ENCODE results near the gene PTCSC3. TPM values are rescaled to one million over a fixed set of nuclear protein-coding genes. Genes with fewer than 3 reads are reported as not detected.

PTCSC3 gene
- polyA plus RNA-seq, 4 donors: not detected

DNA sequence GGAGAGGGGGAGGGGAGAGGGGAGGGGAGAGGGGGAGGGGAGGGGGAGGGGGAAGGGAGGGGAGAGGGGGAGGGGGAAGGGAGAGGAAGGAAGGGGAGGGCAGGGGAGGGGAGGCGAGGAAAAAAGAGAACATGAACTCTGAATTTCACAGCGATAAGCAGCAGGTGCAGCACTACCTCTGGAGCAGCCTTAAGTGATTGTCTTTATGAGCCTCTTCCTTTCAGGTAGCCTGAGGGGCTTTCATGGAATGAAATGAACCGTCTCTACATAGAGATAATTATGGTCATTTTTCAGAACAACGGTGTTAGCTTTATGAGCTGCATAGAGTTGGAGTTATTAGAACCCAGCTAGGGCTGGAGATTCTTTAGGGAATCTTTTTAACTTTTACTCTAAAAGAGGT is 18.1 kb upstream of the PTCSC3 start:
- no peaks in the 10 kb centered on the region for H3K27me3 ChIP-seq (ENCODE audit: control insufficient read depth in 3 of 3, insufficient read depth in 3 of 3, low read length in 3 of 3)
- 80 to 86% (median 83%) methylated on average over 4 of the region's 4 CpGs for WGBS, 3 donors
- DNase-seq (no peak), FAIRE-seq (no peak)
- H3K27ac ChIP-seq (ENCODE audit: low read depth in 1 of 3, low read length in 2 of 3): no peak overlapping the region
- H3K9me3 ChIP-seq (ENCODE audit: control insufficient read depth in 2 of 2, insufficient read depth in 1 of 2, low read depth in 1 of 2, low read length in 1 of 2): no peaks in the 10 kb centered on the region
- H3K36me3 ChIP-seq (ENCODE audit: control insufficient read depth in 3 of 3, insufficient read depth in 2 of 3, low read depth in 1 of 3, low read length in 3 of 3): no peaks in the 10 kb centered on the region
- H3K4me1 ChIP-seq (ENCODE audit: control insufficient read depth in 3 of 3, insufficient read depth in 2 of 3, low read depth in 1 of 3, low read length in 2 of 3): no peaks in the 10 kb centered on the region
- H3K4me3 ChIP-seq (ENCODE audit: low read depth in 1 of 3, low read length in 3 of 3): no peak overlapping the region

DNA sequence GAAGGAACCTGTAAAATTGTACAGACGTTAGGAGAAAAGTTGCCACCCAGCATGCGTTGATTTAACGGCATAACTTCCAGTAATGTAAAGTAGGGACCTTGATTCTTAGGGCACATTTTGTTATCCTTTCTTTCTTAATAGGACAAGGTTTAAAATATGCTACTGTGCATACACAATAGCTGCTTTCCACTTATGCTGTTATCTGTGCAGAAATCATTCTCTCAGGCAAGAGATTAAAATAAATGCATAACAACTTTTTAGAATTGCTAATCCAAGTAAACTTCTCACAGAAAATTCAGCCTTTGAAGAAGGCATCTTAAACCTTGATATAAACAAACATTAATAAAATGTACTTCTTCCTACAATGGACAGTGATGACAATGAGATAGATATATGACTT is 16.0 kb upstream of the PTCSC3 start:
- no peaks in the 10 kb centered on the region for H3K4me1 ChIP-seq (ENCODE audit: control insufficient read depth in 3 of 3, insufficient read depth in 2 of 3, low read depth in 1 of 3, low read length in 2 of 3)
- H3K27ac ChIP-seq (ENCODE audit: low read depth in 1 of 3, low read length in 2 of 3): no peak overlapping the region
- no peak overlapping the region for H3K4me3 ChIP-seq (ENCODE audit: low read depth in 1 of 3, low read length in 3 of 3)
- no peaks in the 10 kb centered on the region for H3K27me3 ChIP-seq (ENCODE audit: control insufficient read depth in 3 of 3, insufficient read depth in 3 of 3, low read length in 3 of 3)
- no peaks in the 10 kb centered on the region for H3K36me3 ChIP-seq (ENCODE audit: control insufficient read depth in 3 of 3, insufficient read depth in 2 of 3, low read depth in 1 of 3, low read length in 3 of 3)
- H3K9me3 ChIP-seq (ENCODE audit: control insufficient read depth in 2 of 2, insufficient read depth in 1 of 2, low read depth in 1 of 2, low read length in 1 of 2): no peaks in the 10 kb centered on the region
- DNase-seq (no peak), FAIRE-seq (no peak)
- 87 to 92% (median 88%) methylated on average over 3 of the region's 3 CpGs for WGBS, 3 donors

DNA sequence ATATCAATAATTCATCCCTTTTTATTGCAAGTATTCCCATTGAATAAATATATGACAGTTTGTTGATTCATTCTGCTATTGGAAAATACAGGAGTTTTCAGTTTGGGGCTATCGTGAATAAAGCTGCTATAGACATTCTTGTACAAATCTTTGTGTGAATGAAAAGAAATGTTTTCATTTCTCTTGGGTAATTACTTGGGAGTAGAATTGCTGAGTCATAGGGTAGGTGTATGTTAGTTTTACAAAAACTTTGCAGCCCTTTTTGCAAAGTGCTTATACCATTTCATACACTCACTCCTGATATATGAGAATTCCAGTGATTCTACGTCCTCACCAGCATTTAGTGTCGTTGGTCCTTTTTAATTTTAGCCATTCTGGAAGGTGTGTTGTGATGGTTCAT is 6.9 kb upstream of the PTCSC3 start:
- Histone ChIP-seq H3K36me3 (ENCODE audit: control insufficient read depth in 3 of 3, insufficient read depth in 2 of 3, low read depth in 1 of 3, low read length in 3 of 3) (no peaks in the 10 kb centered on the region), H3K9me3 (ENCODE audit: control insufficient read depth in 2 of 2, insufficient read depth in 1 of 2, low read depth in 1 of 2, low read length in 1 of 2) (no peaks in the 10 kb centered on the region), H3K27ac (ENCODE audit: low read depth in 1 of 3, low read length in 2 of 3) (no peak overlapping the region), H3K4me3 (ENCODE audit: low read depth in 1 of 3, low read length in 3 of 3) (no peak overlapping the region), H3K27me3 (ENCODE audit: control insufficient read depth in 3 of 3, insufficient read depth in 3 of 3, low read length in 3 of 3) (no peaks in the 10 kb centered on the region), H3K4me1 (ENCODE audit: control insufficient read depth in 3 of 3, insufficient read depth in 2 of 3, low read depth in 1 of 3, low read length in 2 of 3) (no peaks in the 10 kb centered on the region)
- FAIRE-seq: no peak
- WGBS, 3 donors: 79 to 90% (median 87%) methylated on average over 3 of the region's 3 CpGs
- DNase-seq: no peak

DNA sequence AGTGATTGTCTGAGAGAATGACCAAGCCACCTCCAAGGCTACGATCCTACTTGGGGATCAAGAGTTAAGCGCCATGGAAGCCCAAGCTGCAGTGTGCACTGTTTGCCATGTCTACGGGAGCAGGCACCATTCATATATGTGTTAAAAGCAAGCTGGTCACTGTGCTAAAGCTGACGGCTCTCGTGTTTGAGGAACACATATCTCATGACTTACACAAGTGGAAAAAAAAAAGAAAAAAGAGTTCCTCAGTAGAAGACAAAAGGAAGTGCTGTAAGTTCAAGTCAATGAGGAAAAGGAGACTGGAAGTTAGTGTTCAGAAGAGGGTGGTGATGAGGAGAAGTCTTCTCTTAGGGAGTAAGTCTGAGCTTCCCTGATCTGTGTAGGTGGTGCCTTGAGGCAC is 4.9 kb upstream of the PTCSC3 start:
- H3K36me3 ChIP-seq (ENCODE audit: control insufficient read depth in 3 of 3, insufficient read depth in 2 of 3, low read depth in 1 of 3, low read length in 3 of 3): no peaks in the 10 kb centered on the region
- no peak overlapping the region for H3K27ac ChIP-seq (ENCODE audit: low read depth in 1 of 3, low read length in 2 of 3)
- 71 to 81% (median 77%) methylated on average over 5 of the region's 5 CpGs for WGBS, 3 donors
- H3K27me3 ChIP-seq (ENCODE audit: control insufficient read depth in 3 of 3, insufficient read depth in 3 of 3, low read length in 3 of 3): no peaks in the 10 kb centered on the region
- H3K9me3 ChIP-seq (ENCODE audit: control insufficient read depth in 2 of 2, insufficient read depth in 1 of 2, low read depth in 1 of 2, low read length in 1 of 2): no peaks in the 10 kb centered on the region
- no peak overlapping the region for H3K4me3 ChIP-seq (ENCODE audit: low read depth in 1 of 3, low read length in 3 of 3)
- H3K4me1 ChIP-seq (ENCODE audit: control insufficient read depth in 3 of 3, insufficient read depth in 2 of 3, low read depth in 1 of 3, low read length in 2 of 3): no peaks in the 10 kb centered on the region
- FAIRE-seq (no peak), DNase-seq (no peak)

DNA sequence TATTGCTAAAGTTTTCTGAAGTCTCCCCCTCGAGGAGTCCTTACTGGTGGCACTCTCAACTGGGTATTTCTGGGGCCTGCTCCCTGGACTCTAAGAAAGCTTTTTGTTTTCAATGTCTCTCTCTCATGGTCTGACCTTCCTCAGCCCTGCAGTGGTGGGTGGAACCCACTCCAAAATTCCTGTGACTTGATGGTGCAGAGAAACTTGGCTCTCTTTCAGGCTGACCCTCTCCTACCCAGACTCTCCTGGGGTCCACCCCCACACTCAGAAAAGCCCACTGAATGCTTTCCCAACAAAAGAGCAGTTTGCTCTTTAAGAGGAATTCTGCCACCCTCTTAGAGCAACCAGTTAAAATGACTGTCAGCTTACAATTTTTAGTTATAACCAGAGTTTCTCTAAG is 967 bp upstream of the PTCSC3 start:
- no peak overlapping the region for H3K27ac ChIP-seq (ENCODE audit: low read depth in 1 of 3, low read length in 2 of 3)
- FAIRE-seq: no peak
- H3K4me1 ChIP-seq (ENCODE audit: control insufficient read depth in 3 of 3, insufficient read depth in 2 of 3, low read depth in 1 of 3, low read length in 2 of 3): no peaks in the 10 kb centered on the region
- 50 to 67% (median 65%) methylated on average over 1 of the region's 1 CpG for WGBS, 3 donors
- H3K27me3 ChIP-seq (ENCODE audit: control insufficient read depth in 3 of 3, insufficient read depth in 3 of 3, low read length in 3 of 3): no peaks in the 10 kb centered on the region
- H3K4me3 ChIP-seq (ENCODE audit: low read depth in 1 of 3, low read length in 3 of 3): no peak overlapping the region
- no peaks in the 10 kb centered on the region for H3K36me3 ChIP-seq (ENCODE audit: control insufficient read depth in 3 of 3, insufficient read depth in 2 of 3, low read depth in 1 of 3, low read length in 3 of 3)
- no peak for DNase-seq
- H3K9me3 ChIP-seq (ENCODE audit: control insufficient read depth in 2 of 2, insufficient read depth in 1 of 2, low read depth in 1 of 2, low read length in 1 of 2): no peaks in the 10 kb centered on the region

DNA sequence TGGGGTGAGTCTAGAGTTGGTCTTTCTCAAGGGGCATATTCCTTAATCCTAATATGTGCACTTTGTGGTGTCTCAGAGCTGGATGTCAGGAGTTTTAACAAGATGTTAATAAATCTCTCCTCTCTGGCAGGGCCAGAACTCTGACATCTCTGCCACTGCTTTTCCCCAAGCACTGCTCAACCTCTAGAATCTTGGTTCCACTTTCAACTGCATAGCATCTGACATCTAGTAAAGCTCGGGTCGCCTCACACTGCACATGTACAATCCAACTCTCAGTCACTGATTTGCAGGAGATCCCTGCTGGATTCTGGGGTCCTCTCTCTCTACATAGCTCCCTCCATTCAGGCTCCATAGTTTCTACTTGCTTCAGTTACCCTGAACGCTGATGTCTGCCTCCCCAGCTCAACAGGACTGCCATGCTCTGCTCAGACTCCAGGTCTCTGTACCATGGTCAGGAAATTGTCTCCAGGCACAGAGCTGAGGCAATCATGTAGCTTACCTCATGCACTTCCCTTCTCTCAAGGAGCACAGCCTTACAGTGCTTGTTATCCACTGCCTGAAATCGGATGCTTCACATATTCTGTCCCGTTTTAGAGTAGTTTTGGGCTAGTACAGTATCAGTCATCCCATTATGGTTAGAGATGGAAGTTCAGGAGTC is 1.6 kb downstream of the PTCSC3 start:
- H3K4me3 ChIP-seq (ENCODE audit: low read depth in 1 of 3, low read length in 3 of 3): no peak overlapping the region
- no peak for FAIRE-seq
- no peak overlapping the region for H3K27ac ChIP-seq (ENCODE audit: low read depth in 1 of 3, low read length in 2 of 3)
- no peak for DNase-seq
- no peaks in the 10 kb centered on the region for H3K4me1 ChIP-seq (ENCODE audit: control insufficient read depth in 3 of 3, insufficient read depth in 2 of 3, low read depth in 1 of 3, low read length in 2 of 3)
- H3K9me3 ChIP-seq (ENCODE audit: control insufficient read depth in 2 of 2, insufficient read depth in 1 of 2, low read depth in 1 of 2, low read length in 1 of 2): no peaks in the 10 kb centered on the region
- WGBS, 3 donors: 84 to 85% (median 85%) methylated on average over 5 of the region's 5 CpGs
- no peaks in the 10 kb centered on the region for H3K36me3 ChIP-seq (ENCODE audit: control insufficient read depth in 3 of 3, insufficient read depth in 2 of 3, low read depth in 1 of 3, low read length in 3 of 3)
- no peaks in the 10 kb centered on the region for H3K27me3 ChIP-seq (ENCODE audit: control insufficient read depth in 3 of 3, insufficient read depth in 3 of 3, low read length in 3 of 3)

DNA sequence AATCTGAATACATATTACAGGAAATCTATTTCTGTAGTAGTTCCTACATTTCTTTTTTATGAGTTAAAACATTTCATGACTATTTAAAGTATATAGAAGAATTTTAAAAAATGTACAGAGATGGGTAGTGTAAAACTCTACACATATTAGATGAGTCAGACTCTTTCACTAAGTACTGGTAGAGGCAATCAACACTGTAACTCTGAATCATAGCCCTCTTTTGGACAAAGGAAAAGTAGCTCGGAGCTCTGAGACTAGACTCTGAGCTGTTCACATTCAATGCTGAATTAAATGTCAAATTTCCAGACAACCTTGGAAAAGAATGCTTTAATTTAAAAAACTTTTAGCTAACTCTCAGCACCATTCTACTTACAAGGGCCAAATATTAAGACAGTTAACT is 3.4 kb downstream of the PTCSC3 start:
- DNase-seq (no peak), FAIRE-seq (no peak)
- 37 to 58% (median 50%) methylated on average over 1 of the region's 1 CpG for WGBS, 3 donors

DNA sequence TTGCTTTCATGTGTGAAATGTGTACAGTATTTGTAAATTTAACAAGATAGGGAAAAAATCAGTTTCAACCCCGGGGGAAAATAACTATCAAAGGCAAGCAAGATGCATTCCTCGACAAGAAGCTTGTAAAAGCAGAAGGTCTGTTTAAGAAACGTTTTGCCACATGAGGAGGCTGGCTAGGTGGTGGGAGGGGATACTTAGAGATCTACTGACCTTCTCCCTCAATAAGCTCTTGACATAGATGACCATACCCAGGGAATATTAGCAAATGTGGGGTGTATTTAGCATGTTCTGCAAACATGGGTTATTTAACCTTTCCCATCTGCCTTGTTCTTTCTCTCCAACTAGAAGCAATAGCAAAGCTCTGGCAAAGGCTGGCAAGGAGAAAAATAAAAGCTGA is 4.9 kb downstream of the PTCSC3 start:
- Histone ChIP-seq H3K27ac (ENCODE audit: low read depth in 1 of 3, low read length in 2 of 3) (no peak overlapping the region), H3K27me3 (ENCODE audit: control insufficient read depth in 3 of 3, insufficient read depth in 3 of 3, low read length in 3 of 3) (no peaks in the 10 kb centered on the region), H3K4me3 (ENCODE audit: low read depth in 1 of 3, low read length in 3 of 3) (no peak overlapping the region), H3K4me1 (ENCODE audit: control insufficient read depth in 3 of 3, insufficient read depth in 2 of 3, low read depth in 1 of 3, low read length in 2 of 3) (no peaks in the 10 kb centered on the region), H3K36me3 (ENCODE audit: control insufficient read depth in 3 of 3, insufficient read depth in 2 of 3, low read depth in 1 of 3, low read length in 3 of 3) (no peaks in the 10 kb centered on the region), H3K9me3 (ENCODE audit: control insufficient read depth in 2 of 2, insufficient read depth in 1 of 2, low read depth in 1 of 2, low read length in 1 of 2) (no peaks in the 10 kb centered on the region)
- FAIRE-seq (no peak), DNase-seq (no peak)
- WGBS, 3 donors: 43 to 53% (median 50%) methylated on average over 3 of the region's 3 CpGs

More for the DNA sequence above, 3.4 kb downstream of the PTCSC3 start:
- no peak overlapping the region for H3K4me3 ChIP-seq (ENCODE audit: low read depth in 1 of 3, low read length in 3 of 3)
- H3K27ac ChIP-seq (ENCODE audit: low read depth in 1 of 3, low read length in 2 of 3): no peak overlapping the region
- H3K27me3 ChIP-seq (ENCODE audit: control insufficient read depth in 3 of 3, insufficient read depth in 3 of 3, low read length in 3 of 3): no peaks in the 10 kb centered on the region
- no peaks in the 10 kb centered on the region for H3K36me3 ChIP-seq (ENCODE audit: control insufficient read depth in 3 of 3, insufficient read depth in 2 of 3, low read depth in 1 of 3, low read length in 3 of 3)
- H3K4me1 ChIP-seq (ENCODE audit: control insufficient read depth in 3 of 3, insufficient read depth in 2 of 3, low read depth in 1 of 3, low read length in 2 of 3): no peaks in the 10 kb centered on the region
- no peaks in the 10 kb centered on the region for H3K9me3 ChIP-seq (ENCODE audit: control insufficient read depth in 2 of 2, insufficient read depth in 1 of 2, low read depth in 1 of 2, low read length in 1 of 2)

DNA sequence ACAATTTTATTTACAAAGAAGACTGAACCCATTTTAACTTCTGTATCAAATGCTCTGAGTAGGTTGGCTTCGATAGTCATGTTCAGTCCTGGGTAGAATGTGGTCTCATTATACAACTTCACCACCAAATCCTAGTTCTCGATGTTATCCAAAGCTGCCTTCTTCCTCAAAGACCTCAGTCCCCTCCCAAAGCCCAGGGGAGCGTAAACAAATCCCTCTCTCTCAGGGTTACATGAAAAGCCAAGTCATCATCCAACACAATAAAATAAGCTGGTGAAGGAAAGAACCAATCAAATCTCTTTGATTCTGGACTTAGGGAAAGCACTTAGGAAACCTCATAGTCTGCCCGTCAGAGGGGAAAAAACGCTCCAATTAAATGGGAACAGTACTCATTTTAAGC is 9.1 kb downstream of the PTCSC3 start:
- DNase-seq (no peak), FAIRE-seq (no peak)
- Histone ChIP-seq H3K4me1 (ENCODE audit: control insufficient read depth in 3 of 3, insufficient read depth in 2 of 3, low read depth in 1 of 3, low read length in 2 of 3) (no peaks in the 10 kb centered on the region), H3K36me3 (ENCODE audit: control insufficient read depth in 3 of 3, insufficient read depth in 2 of 3, low read depth in 1 of 3, low read length in 3 of 3) (no peaks in the 10 kb centered on the region), H3K4me3 (ENCODE audit: low read depth in 1 of 3, low read length in 3 of 3) (no peak overlapping the region), H3K27ac (ENCODE audit: low read depth in 1 of 3, low read length in 2 of 3) (no peak overlapping the region), H3K27me3 (ENCODE audit: control insufficient read depth in 3 of 3, insufficient read depth in 3 of 3, low read length in 3 of 3) (no peaks in the 10 kb centered on the region), H3K9me3 (ENCODE audit: control insufficient read depth in 2 of 2, insufficient read depth in 1 of 2, low read depth in 1 of 2, low read length in 1 of 2) (no peaks in the 10 kb centered on the region)
- WGBS, 3 donors: 64 to 76% (median 72%) methylated on average over 5 of the region's 5 CpGs
